ENCODE data around the gene VAPB. TPM values are rescaled to one million over a fixed set of nuclear protein-coding genes. Genes with fewer than 3 reads are reported as not detected.
A peak's percentile ranks its signal among the peaks of the same experiment; 100 is the strongest.

The VAPB gene
- total RNA-seq, 1 experiment from 2014 or later: 61.2 TPM

GRCh38 chr20:58394801-58395200, 5.8 kb downstream of the VAPB start:
- no peak for DNase-seq (ENCODE audit: unreplicated experiment)
- intact Hi-C loops (cut with micrococcal nuclease): no loop called here
- H3K4me1 Mint-ChIP-seq (ENCODE audit: insufficient read depth, unreplicated experiment): peaks cover 31% of the 10 kb centered on the region
- BruUV-seq (replicated peaks): no TSS peak
- H3K4me3 Mint-ChIP-seq (ENCODE audit: unreplicated experiment): no peak overlapping the region
- no peak overlapping the region for H3K27ac Mint-ChIP-seq (ENCODE audit: low read depth, unreplicated experiment)
- no peaks in the 10 kb centered on the region for H3K9me3 Mint-ChIP-seq (ENCODE audit: unreplicated experiment)
- peaks cover 19% of the 10 kb centered on the region for H3K36me3 Mint-ChIP-seq (ENCODE audit: insufficient read depth, unreplicated experiment)
- no peaks in the 10 kb centered on the region for H3K27me3 Mint-ChIP-seq (ENCODE audit: insufficient read depth, unreplicated experiment)
- POLR2A ChIA-PET: interaction anchor here (3.5 kb wide), 1 partner anchor 13 kb away, joined by 15 read pairs; no protein-coding TSS in a partner anchor
- CTCF ChIA-PET: interaction anchor here (2.3 kb wide), 1 partner anchor 10 kb away, joined by 4 read pairs; no protein-coding TSS in a partner anchor
- TF ChIP-seq CTCF (IDR thresholded peaks at IDR 0.05; ENCODE audit: unreplicated experiment): no peak

- Mint-ChIP-seq H3K9me3 (ENCODE audit: unreplicated experiment) (no peaks in the 10 kb centered on the region), H3K36me3 (ENCODE audit: insufficient read depth, unreplicated experiment) (peaks cover 19% of the 10 kb centered on the region), H3K4me3 (ENCODE audit: unreplicated experiment) (no peak overlapping the region), H3K27me3 (ENCODE audit: insufficient read depth, unreplicated experiment) (no peaks in the 10 kb centered on the region), H3K4me1 (ENCODE audit: insufficient read depth, unreplicated experiment) (peaks cover 29% of the 10 kb centered on the region), H3K27ac (ENCODE audit: low read depth, unreplicated experiment) (no peak overlapping the region)
- TF ChIP-seq CTCF (IDR thresholded peaks at IDR 0.05; ENCODE audit: unreplicated experiment): no peak
- no peak for DNase-seq (ENCODE audit: unreplicated experiment)
- BruUV-seq (replicated peaks): no TSS peak
- ChIA-PET CTCF (interaction anchor here (2.3 to 4.6 kb wide), 2 partner anchors 9 to 52 kb away, joined by 4 to 21 read pairs; no protein-coding TSS in a partner anchor), POLR2A (interaction anchor here (0.6 to 3.5 kb wide), 3 partner anchors 12 to 25 kb away, joined by 3 to 15 read pairs (median 3); no protein-coding TSS in a partner anchor)
- intact Hi-C loops (cut with micrococcal nuclease): no loop called here
These were observed 6.6 kb downstream of the VAPB start for GRCh38 chr20:58395604-58396003.

- Mint-ChIP-seq H3K27me3 (ENCODE audit: insufficient read depth, unreplicated experiment) (no peaks in the 10 kb centered on the region), H3K4me1 (ENCODE audit: insufficient read depth, unreplicated experiment) (peaks cover 12% of the 10 kb centered on the region), H3K9me3 (ENCODE audit: unreplicated experiment) (no peaks in the 10 kb centered on the region), H3K27ac (ENCODE audit: low read depth, unreplicated experiment) (no peak overlapping the region), H3K36me3 (ENCODE audit: insufficient read depth, unreplicated experiment) (peaks cover 13% of the 10 kb centered on the region), H3K4me3 (ENCODE audit: unreplicated experiment) (no peak overlapping the region)
- intact Hi-C loops (cut with micrococcal nuclease): no loop called here
- no peak for TF ChIP-seq CTCF (IDR thresholded peaks at IDR 0.05; ENCODE audit: unreplicated experiment)
- ChIA-PET POLR2A (interaction anchor here (0.5 to 2.0 kb wide), 6 partner anchors 8 to 48 kb away, joined by 3 to 7 read pairs (median 3); no protein-coding TSS in a partner anchor), CTCF (interaction anchor here (0.5 to 4.6 kb wide), 4 partner anchors 7 to 50 kb away, joined by 3 to 21 read pairs (median 4); no protein-coding TSS in a partner anchor)
- no TSS peak for BruUV-seq (replicated peaks)
- DNase-seq (ENCODE audit: unreplicated experiment): no peak
These were observed 8.4 kb downstream of the VAPB start for GRCh38 chr20:58397429-58397828.

- Mint-ChIP-seq H3K36me3 (ENCODE audit: insufficient read depth, unreplicated experiment) (peaks cover 13% of the 10 kb centered on the region), H3K27ac (ENCODE audit: low read depth, unreplicated experiment) (peak overlapping the region; percentile 32), H3K9me3 (ENCODE audit: unreplicated experiment) (no peaks in the 10 kb centered on the region), H3K4me3 (ENCODE audit: unreplicated experiment) (no peak overlapping the region), H3K4me1 (ENCODE audit: insufficient read depth, unreplicated experiment) (peaks cover 10% of the 10 kb centered on the region), H3K27me3 (ENCODE audit: insufficient read depth, unreplicated experiment) (no peaks in the 10 kb centered on the region)
- POLR2A ChIA-PET: interaction anchor here (2.6 kb wide), 1 partner anchor 9 kb away, joined by 15 read pairs; the partner anchor contains the start of gene VAPB
- BruUV-seq (replicated peaks): no TSS peak
- CTCF ChIA-PET: interaction anchor here (1.0 to 4.6 kb wide), 2 partner anchors 10 to 50 kb away, joined by 3 to 21 read pairs; no protein-coding TSS in a partner anchor
- no peak for DNase-seq (ENCODE audit: unreplicated experiment)
- TF ChIP-seq CTCF (IDR thresholded peaks at IDR 0.05; ENCODE audit: unreplicated experiment): no peak
- intact Hi-C loops (cut with micrococcal nuclease): no loop called here
These were observed 9.2 kb downstream of the VAPB start for GRCh38 chr20:58398254-58398653.
